Measurements from ENCODE around the gene VANGL1. TPM values are rescaled to one million over a fixed set of nuclear protein-coding genes. Genes with fewer than 3 reads are reported as not detected.

VANGL1 gene
- total RNA-seq, 1 experiment from 2014 or later: 9.9 TPM

- no peak for DNase-seq (ENCODE audit: low read depth, low spot score)
- in situ Hi-C loops (cut with HindIII; ENCODE audit: low pct_unique_long_range_greater_than_20kb, low sequenced_read_pairs): no loop called here
Measured at GRCh38 chr1:115678141-115678540, 36.4 kb downstream of the VANGL1 start.

- in situ Hi-C loops (cut with HindIII; ENCODE audit: low pct_unique_long_range_greater_than_20kb, low sequenced_read_pairs): no loop called here
- no peak for DNase-seq (ENCODE audit: low read depth, low spot score)
Measured at GRCh38 chr1:115679141-115679611, 37.4 kb downstream of the VANGL1 start.

- in situ Hi-C loops (cut with HindIII; ENCODE audit: low pct_unique_long_range_greater_than_20kb, low sequenced_read_pairs): no loop called here
Measured at GRCh38 chr1:115680730-115681111, 39.0 kb downstream of the VANGL1 start.

DNA sequence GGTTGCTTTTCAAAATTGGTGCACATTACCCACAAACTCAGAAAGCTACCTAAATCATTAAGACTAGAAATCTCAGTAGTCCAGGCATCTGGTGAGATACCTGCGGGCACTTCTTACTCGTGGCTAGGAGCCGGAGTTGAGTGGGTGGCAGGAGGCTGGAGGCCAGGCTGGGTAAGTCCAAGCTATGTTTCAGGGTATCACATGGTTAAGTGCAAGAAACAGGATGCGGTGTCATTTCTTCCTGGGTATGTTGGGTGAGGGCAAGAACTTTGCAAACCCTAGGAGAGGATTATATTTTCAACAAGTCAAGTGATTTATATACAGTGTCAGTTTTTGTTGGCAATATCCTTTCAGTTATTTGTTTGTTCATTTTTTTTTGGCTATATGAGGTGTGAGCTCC is 41.0 kb downstream of the VANGL1 start:
- in situ Hi-C loops (cut with HindIII; ENCODE audit: low pct_unique_long_range_greater_than_20kb, low sequenced_read_pairs): no loop called here
- no peak for DNase-seq (ENCODE audit: low read depth, low spot score)

More at GRCh38 chr1:115680730-115681111, 39.0 kb downstream of the VANGL1 start:
- no peak for DNase-seq (ENCODE audit: low read depth, low spot score)

DNA sequence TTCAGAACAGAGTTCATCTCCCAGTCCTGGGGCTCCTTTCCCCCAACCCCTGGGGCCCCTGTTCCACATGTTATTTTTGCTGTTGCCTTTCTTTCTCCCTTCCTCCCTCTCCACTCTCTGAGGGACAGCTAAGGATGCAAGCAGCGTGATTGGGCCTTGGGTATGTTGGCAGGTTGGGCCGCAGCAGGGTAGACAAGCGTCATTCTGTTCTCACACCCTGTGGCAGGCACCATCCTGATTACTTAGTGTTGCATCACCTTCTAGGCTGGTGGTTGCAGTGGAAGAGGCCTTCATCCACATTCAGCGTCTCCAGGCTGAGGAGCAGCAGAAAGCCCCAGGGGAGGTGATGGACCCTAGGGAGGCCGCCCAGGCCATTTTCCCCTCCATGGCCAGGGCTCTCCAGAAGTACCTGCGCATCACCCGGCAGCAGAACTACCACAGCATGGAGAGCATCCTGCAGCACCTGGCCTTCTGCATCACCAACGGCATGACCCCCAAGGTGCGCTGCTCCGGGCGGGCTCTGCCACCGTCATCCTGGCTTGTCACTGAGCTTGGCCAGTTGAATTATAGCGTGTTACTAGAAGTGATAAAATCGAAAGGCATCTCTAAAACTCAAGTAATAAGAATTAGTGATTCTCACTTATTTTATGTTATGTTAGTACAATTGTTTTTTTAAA is 43.4 kb downstream of the VANGL1 start:
- in situ Hi-C loops (cut with HindIII; ENCODE audit: low pct_unique_long_range_greater_than_20kb, low sequenced_read_pairs): no loop called here
- no peak for DNase-seq (ENCODE audit: low read depth, low spot score)

DNA sequence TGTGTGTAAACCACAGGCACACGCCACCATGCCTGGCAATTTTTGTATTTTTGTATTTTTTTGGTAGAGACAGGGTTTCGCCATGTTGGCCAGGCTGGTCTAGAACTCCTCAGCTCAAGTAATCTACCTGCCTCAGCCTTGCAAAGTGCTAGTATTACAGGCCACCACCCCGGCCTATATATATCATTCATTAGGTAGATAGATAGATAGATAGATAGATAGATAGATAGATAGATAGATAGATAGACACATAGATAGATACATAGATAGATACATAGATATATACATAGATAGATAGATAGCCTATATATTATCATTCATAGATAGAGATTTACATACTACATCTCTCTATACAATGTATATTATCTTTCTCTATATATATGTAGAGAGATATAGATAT is 46.0 kb downstream of the VANGL1 start:
- in situ Hi-C loops (cut with HindIII; ENCODE audit: low pct_unique_long_range_greater_than_20kb, low sequenced_read_pairs): no loop called here
- DNase-seq (ENCODE audit: low read depth, low spot score): no peak

DNA sequence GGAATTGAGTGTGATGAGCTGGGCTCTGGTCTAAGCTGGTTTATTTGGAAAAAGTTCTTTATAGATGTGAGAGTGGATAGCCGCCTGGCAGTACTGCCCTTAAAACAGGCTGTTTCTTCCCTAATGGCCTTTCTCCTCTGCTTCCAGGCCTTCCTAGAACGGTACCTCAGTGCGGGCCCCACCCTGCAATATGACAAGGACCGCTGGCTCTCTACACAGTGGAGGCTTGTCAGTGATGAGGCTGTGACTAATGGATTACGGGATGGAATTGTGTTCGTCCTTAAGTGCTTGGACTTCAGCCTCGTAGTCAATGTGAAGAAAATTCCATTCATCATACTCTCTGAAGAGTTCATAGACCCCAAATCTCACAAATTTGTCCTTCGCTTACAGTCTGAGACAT is 49.2 kb downstream of the VANGL1 start:
- no peak for DNase-seq (ENCODE audit: low read depth, low spot score)
- in situ Hi-C loops (cut with HindIII; ENCODE audit: low pct_unique_long_range_greater_than_20kb, low sequenced_read_pairs): no loop called here

DNA sequence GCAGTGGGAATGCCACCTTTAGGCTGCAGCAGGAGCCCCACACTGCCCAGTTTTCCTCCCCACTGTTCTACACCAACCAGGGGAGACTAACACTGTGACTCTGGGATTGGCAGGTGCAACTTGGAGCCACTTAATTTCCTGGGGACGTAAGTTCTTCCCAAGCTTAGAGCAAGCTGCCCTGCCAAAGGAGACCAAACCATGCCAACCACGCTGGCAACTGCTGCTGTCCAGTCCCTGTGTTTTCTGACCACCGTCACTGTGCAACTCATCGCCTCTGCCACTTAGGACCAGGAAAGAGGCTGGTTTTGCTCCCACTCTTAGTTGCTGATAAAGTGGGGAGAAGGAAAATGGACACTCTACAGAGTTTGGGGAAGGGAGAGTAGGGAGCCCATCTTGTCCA is 50.5 kb downstream of the VANGL1 start:
- in situ Hi-C loops (cut with HindIII; ENCODE audit: low pct_unique_long_range_greater_than_20kb, low sequenced_read_pairs): no loop called here
- DNase-seq (ENCODE audit: low read depth, low spot score): no peak

DNA sequence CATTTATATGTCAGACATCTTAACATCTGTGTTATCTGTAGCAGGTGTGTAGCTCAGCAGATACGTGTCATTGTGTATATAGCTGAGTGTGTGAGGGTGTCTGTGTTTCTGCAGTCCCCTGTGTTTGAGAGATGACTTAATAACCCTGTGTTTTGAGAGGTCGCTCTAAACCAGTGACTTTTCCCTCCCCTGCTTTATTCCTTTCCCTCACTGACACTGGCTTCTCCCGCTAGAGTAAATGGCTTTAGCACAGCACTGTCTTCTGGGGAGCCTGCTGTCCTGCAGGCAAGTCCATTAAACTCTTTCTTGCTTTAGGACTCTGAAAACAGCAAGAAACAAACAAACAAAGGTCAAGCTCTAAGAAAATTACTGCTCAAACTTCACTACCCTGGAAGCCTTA is 53.0 kb downstream of the VANGL1 start:
- in situ Hi-C loops (cut with HindIII; ENCODE audit: low pct_unique_long_range_greater_than_20kb, low sequenced_read_pairs): no loop called here

GRCh38 chr1:115697619-115698018 is 55.8 kb downstream of the VANGL1 start:
- in situ Hi-C loops (cut with HindIII; ENCODE audit: low pct_unique_long_range_greater_than_20kb, low sequenced_read_pairs): no loop called here
- DNase-seq (ENCODE audit: low read depth, low spot score): no peak

More for the DNA sequence above, 53.0 kb downstream of the VANGL1 start:
- no peak for DNase-seq (ENCODE audit: low read depth, low spot score)

DNA sequence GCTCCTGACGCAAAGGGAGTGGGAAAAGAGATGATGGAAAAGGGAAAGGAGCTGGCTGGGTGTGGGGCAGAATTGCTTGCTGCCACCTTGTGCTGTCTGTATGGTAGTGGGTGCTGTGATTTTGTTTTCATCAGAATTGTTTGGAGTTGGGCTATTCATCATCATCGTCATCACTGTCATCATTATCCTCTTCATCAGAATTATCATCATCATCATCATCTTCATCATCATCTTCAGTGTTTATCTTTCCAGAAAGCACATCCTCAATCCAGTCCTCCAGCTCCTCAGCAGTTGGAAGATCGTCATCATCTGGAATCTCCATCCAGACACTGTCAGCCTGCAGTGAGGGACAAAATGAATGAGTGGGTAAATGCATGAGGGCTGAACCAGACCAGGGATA is 59.3 kb downstream of the VANGL1 start:
- in situ Hi-C loops (cut with HindIII; ENCODE audit: low pct_unique_long_range_greater_than_20kb, low sequenced_read_pairs): no loop called here
- no peak for DNase-seq (ENCODE audit: low read depth, low spot score)

GRCh38 chr1:115702959-115703358 is 61.2 kb downstream of the VANGL1 start:
- in situ Hi-C loops (cut with HindIII; ENCODE audit: low pct_unique_long_range_greater_than_20kb, low sequenced_read_pairs): no loop called here
- DNase-seq (ENCODE audit: low read depth, low spot score): no peak

- in situ Hi-C loops (cut with HindIII; ENCODE audit: low pct_unique_long_range_greater_than_20kb, low sequenced_read_pairs): no loop called here
- peak; percentile 45 for DNase-seq (ENCODE audit: low read depth, low spot score)
Measured at GRCh38 chr1:115705085-115705951, 63.5 kb downstream of the VANGL1 start.

- in situ Hi-C loops (cut with HindIII; ENCODE audit: low pct_unique_long_range_greater_than_20kb, low sequenced_read_pairs): no loop called here
- DNase-seq (ENCODE audit: low read depth, low spot score): no peak
Measured at GRCh38 chr1:115705963-115706362, 64.2 kb downstream of the VANGL1 start.

DNA sequence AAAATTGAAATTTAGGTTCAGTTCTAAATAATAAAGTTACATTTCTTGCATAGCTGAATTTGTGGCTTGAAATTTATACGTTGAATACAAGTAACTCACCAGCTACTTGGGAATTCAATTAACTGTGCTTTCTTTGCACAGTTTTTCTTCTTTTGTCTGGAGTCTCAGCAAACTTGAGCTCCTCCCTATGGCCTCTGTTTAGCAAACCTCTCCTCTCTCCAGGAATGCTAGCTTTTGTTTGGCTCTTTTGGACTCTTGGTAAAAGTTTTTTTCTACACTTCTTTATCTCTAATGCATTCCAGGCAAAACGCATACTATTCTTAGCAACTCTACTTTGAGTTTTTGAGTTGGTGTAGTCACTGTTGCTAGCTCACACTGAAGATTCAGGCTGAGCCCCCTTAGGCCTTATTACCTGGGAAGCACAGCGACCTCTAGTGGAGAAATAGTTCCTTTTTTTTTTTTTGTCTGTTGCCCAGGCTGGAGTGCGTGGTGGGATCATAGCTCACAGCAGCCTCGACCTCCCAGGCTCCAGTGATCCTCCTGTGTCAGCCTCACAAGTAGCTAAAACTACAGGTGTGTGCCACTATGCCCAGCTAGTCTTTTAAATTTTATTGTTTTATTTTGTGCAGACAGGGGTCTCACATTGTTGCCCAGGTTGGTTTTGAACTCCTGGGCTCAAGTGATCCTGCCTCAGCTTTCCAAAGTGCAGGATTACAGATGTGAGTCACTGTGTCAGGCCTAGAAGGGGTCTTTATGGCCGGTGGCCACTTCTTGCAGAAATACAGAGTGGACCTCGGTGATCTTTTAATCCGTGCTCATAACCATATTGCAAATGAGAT is 65.0 kb downstream of the VANGL1 start:
- DNase-seq (ENCODE audit: low read depth, low spot score): peak; percentile 67
- in situ Hi-C loops (cut with HindIII; ENCODE audit: low pct_unique_long_range_greater_than_20kb, low sequenced_read_pairs): no loop called here

DNA sequence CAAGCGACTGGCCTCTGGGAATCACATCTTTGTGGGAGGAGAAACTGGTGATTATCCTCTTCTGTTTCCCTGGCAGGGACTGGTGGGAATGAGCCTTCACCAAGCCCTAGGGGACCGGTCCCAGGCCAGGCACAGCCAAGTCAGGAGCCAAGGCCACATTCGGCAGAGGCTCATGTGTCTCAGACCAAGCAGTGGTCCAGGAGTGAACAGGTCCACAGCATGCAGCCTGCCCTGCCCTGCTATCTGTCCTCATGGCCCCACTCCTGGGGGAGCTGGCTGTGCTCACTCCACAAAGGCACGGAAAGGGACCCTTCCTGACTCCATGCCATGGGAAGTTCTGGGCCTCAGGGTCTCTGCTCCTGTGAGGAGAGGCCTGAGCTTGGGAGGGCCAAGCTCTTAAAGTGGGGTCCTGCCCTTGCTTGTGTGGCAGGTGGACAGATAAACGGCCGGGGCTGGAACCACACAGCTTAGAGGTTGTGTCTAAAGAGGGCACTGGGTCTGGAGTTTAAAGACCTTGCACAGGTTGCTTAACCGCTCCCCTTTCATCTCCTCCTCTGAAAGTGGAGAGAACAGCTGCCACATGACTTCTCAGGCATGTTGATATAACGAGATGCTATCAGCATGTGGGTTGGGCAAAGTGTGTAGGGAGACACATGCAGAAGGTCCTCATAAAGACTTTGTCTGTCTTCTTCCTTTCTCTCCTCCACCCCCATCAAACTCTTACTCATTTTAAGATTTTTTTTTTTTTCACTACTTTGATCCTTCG is 69.3 kb downstream of the VANGL1 start:
- in situ Hi-C loops (cut with HindIII; ENCODE audit: low pct_unique_long_range_greater_than_20kb, low sequenced_read_pairs): no loop called here
- DNase-seq (ENCODE audit: low read depth, low spot score): no peak

DNA sequence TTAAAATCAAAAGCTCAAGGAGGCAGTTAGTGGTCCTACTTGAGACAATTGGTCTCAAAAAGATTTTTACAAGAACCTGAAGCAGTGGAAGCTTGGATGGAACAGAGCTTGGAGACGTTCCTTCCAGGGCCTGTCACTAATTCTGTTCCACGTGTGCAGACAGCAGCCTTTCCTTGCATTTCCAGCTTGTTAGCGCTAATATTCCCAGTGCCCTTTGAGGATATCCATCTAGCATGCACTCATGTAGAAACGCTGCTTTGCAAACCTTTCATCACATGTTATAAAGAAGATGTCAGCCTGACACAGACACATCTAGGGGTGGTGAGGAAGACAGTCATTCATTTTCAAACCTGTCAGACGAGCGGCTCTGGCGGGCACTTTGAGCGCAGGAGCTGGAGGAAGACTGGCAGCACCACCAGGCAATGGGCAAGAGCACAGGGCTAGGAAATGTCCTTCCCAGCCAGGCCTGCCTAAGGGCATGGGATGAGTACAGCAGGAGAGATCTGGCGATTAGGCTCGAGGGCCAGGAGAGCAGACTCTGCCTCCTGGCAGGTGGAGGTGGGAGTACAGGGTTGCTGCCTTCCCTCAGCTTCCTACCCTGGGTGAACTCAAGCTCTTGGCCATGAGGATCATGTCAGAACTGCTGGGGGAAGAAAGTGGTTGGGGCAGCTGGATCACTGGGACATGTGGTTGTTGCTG is 71.3 kb downstream of the VANGL1 start:
- in situ Hi-C loops (cut with HindIII; ENCODE audit: low pct_unique_long_range_greater_than_20kb, low sequenced_read_pairs): no loop called here
- no peak for DNase-seq (ENCODE audit: low read depth, low spot score)

Measured in SK-MEL-5 (cell line).